ENCODE data around the gene PNCK.

PNCK gene

DNA sequence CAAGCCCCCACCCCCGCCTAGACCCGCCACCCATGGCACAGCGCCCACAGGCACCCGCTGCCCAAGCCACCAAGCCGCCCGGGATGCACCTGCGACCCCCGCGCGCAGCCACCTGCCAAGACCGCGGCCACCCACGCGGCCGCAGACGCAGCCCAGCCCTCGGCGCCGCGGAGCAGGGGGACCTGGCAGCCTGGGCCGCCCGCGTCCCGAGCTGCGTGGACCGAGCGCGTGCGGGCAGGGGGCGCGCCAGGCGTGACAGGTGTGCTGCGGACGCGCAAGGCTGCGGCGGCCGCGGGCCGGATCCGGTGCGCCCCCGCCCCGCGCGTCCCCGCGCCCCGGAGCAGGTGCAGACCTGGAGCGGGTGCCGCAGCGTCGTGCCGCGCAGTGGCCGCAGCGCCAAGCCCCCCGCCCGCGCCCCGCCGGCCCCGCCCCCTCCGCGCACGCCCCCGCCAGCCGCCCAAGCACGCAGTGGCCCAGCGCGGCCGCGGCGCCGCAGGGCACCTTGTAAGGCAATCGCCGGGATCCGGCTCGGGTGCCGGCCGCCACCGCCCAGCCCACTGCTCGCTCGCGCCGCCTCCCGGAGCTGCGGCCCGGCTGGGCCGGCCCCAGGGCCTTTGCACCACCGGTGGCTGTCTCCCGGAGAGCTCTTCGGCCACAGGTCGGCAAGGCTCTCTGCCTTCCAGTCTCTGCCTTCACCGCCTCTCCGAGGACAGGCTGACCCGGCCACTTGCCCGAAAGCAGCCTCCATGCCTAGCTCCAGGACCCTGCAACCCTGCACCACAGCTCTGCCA, at the start of gene PNCK:
Gene PNCK, minus strand, starts transcription at position 386 of the 791 bp plus-strand sequence. CDS start 737 bp downstream, outside the sequence.
- no peaks in the 10 kb centered on the region for H3K9me3 ChIP-seq
- no peak within 1 kb of the TSS for H3K4me3 ChIP-seq (ENCODE audit: low read depth in 1 of 2, low read length in 1 of 2)
- no peak within 1 kb of the TSS for H3K27ac ChIP-seq

DNA sequence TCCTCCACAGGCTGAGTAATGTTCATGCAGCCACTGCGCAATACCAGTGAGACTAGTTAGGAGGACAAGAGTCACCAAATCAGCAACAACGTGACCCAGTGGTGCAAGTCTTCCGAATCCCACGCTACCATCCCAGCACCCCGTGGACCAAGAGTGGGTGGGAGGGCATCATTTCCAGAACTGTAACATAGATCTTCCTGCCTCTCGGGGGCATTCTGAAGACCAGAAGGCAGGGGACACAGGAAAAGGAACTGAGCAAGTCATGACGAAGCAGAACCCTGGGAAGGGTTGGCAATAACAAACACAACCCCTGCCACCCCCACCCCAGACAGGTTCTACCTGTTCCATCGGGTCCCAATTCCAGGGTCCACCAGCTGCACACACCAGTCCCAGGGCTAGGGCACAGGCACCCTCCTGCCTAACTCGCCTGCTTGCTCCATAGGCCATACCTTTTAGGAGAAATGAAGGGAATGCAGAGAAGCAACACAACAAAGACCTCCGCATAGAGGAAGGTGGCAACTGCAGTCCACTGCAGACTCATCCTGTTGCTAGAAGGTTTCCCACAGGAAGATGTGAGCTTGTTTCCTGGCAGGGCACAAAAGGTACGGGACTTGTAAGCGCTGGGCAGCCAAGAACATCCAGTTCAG, 49.2 kb upstream of the PNCK start:
- peak overlapping the region; percentile 70 to 72 for H3K4me3 ChIP-seq (ENCODE audit: low read depth in 1 of 2, low read length in 1 of 2)
- no peaks in the 10 kb centered on the region for H3K27me3 ChIP-seq
- H3K9me3 ChIP-seq, result no peaks in the 10 kb centered on the region
- peaks cover 39 to 44% of the 10 kb centered on the region in 2 experiments for H3K4me1 ChIP-seq (ENCODE audit: control insufficient read depth in 1 of 2, insufficient read depth in 1 of 2, low read depth in 1 of 2, low read length in 1 of 2)
- H3K36me3 ChIP-seq, result peaks cover 30% of the 10 kb centered on the region
- peak overlapping the region; percentile 94 for H3K27ac ChIP-seq
- TF ChIP-seq, protein P1, sequence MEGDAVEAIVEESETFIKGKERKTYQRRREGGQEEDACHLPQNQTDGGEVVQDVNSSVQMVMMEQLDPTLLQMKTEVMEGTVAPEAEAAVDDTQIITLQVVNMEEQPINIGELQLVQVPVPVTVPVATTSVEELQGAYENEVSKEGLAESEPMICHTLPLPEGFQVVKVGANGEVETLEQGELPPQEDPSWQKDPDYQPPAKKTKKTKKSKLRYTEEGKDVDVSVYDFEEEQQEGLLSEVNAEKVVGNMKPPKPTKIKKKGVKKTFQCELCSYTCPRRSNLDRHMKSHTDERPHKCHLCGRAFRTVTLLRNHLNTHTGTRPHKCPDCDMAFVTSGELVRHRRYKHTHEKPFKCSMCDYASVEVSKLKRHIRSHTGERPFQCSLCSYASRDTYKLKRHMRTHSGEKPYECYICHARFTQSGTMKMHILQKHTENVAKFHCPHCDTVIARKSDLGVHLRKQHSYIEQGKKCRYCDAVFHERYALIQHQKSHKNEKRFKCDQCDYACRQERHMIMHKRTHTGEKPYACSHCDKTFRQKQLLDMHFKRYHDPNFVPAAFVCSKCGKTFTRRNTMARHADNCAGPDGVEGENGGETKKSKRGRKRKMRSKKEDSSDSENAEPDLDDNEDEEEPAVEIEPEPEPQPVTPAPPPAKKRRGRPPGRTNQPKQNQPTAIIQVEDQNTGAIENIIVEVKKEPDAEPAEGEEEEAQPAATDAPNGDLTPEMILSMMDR (IDR thresholded peaks at IDR 0.05), result no peak

More for the DNA sequence above, at the start of gene PNCK:
- no peaks in the 10 kb centered on the region for H3K4me1 ChIP-seq (ENCODE audit: control insufficient read depth in 1 of 2, insufficient read depth in 1 of 2, low read depth in 1 of 2, low read length in 1 of 2)
- H3K36me3 ChIP-seq, result no peaks in the 10 kb centered on the region
- peaks cover 67% of the 10 kb centered on the region for H3K27me3 ChIP-seq
- TF ChIP-seq, protein P1 (IDR thresholded peaks at IDR 0.05), result no peak

DNA sequence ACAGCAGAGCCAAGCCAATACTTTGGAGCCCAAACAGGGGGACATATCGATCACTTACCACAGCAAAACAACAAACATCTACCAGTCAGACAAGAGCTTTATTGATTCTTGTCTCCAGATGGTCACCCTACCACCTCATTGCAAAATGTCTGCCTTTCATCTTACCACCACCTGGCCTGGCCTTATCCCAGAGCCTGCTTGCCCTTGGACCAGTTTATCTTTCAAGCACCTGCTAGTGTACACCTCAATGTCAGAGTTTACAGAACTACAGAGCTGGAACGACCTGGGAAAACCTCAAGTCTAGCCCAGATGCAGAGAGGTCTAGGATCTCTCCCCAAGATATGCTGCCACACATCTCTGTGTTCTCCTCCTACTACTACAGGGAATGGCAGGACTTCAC, 46.1 kb upstream of the PNCK start:
- H3K36me3 ChIP-seq, result peaks cover 40% of the 10 kb centered on the region
- no peaks in the 10 kb centered on the region for H3K9me3 ChIP-seq
- no peak overlapping the region for H3K4me3 ChIP-seq (ENCODE audit: low read depth in 1 of 2, low read length in 1 of 2)
- peaks cover 13 to 16% of the 10 kb centered on the region in 2 experiments for H3K4me1 ChIP-seq (ENCODE audit: control insufficient read depth in 1 of 2, insufficient read depth in 1 of 2, low read depth in 1 of 2, low read length in 1 of 2)
- TF ChIP-seq, protein P1 (IDR thresholded peaks at IDR 0.05), result no peak
- no peak overlapping the region for H3K27ac ChIP-seq
- H3K27me3 ChIP-seq, result no peaks in the 10 kb centered on the region

DNA sequence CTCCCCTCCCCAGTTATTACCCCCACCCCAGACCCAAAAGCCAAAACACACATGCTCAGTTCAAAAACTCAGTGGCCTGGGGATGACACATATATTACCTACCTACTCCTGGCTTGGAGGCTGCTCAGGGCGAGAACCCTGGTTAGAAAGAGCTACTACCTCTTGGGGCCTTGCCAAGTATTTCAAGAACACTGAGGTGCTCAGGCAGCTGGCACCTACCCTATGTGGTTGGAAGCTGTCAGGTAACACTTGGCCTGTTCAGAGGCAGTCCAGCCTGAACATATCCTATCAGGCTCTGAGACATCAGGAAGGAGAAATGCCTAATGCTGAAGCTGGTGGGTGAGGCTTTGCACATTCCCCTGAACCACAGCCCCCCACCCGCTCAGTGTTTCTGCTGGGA, 45.6 kb upstream of the PNCK start:
- Histone ChIP-seq H3K27me3 (no peaks in the 10 kb centered on the region), H3K4me3 (ENCODE audit: low read depth in 1 of 2, low read length in 1 of 2) (no peak overlapping the region), H3K9me3 (no peaks in the 10 kb centered on the region), H3K4me1 (ENCODE audit: control insufficient read depth in 1 of 2, insufficient read depth in 1 of 2, low read depth in 1 of 2, low read length in 1 of 2) (peaks cover 13 to 16% of the 10 kb centered on the region in 2 experiments), H3K36me3 (peaks cover 44% of the 10 kb centered on the region), H3K27ac (no peak overlapping the region)
- TF ChIP-seq, protein P1 (IDR thresholded peaks at IDR 0.05), result no peak

DNA sequence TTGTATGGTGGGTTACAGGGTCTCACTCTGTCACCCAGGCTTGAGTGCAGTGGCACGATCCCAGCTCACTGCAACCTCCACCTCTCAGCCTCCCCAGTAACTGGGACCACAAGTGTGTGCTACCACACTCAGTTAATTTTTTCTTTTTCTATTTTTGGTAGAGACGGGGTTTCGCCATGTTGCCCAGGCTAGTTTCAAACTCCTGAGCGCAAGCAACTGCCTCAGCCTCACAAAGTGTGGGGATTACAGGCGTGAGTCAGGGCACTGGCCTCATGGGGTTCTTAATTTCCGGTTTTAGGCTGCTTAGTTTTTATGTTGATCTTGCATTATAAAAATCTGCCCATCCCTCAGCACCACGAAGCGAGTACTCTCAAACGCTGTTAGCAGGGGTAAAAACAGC, 43.8 kb upstream of the PNCK start:
- Histone ChIP-seq H3K4me3 (ENCODE audit: low read depth in 1 of 2, low read length in 1 of 2) (no peak overlapping the region), H3K36me3 (peaks cover 57% of the 10 kb centered on the region), H3K27me3 (no peaks in the 10 kb centered on the region), H3K4me1 (ENCODE audit: control insufficient read depth in 1 of 2, insufficient read depth in 1 of 2, low read depth in 1 of 2, low read length in 1 of 2) (peaks cover 6 to 7% of the 10 kb centered on the region in 2 experiments), H3K27ac (no peak overlapping the region), H3K9me3 (no peaks in the 10 kb centered on the region)
- TF ChIP-seq, protein P1 (IDR thresholded peaks at IDR 0.05), result no peak
